IPS DF 6.9 (cell line): Measurements from ENCODE around the gene PRSS1.

Experiments used
- DNase-seq: peaks from one replicate; pipeline ENCODE4 v3.0.0-alpha.2; 2013; ENCODE audit warnings: low read depth, low spot score
- H3K27ac ChIP-seq: one replicate; pipeline ENCODE4 v1.5.1; 2013; ENCODE audit warnings: low read length, control low read depth
- H3K27me3 ChIP-seq: 2 replicates; pipeline ENCODE4 v1.6.1; 2013; ENCODE audit warnings: mild to moderate bottlenecking, low read length; ENCODE audit not compliant: control insufficient read depth, insufficient read depth
- H3K36me3 ChIP-seq: 2 replicates; pipeline ENCODE4 v1.6.1; 2013; ENCODE audit warnings: low read length; ENCODE audit not compliant: control insufficient read depth, insufficient read depth
- H3K4me1 ChIP-seq: 2 replicates; pipeline ENCODE4 v1.6.1; 2013; ENCODE audit warnings: low read length; ENCODE audit not compliant: control insufficient read depth, insufficient read depth
- H3K4me3 ChIP-seq: 2 replicates; pipeline ENCODE4 v1.5.1; 2013; ENCODE audit warnings: mild to moderate bottlenecking, low read length
- H3K9me3 ChIP-seq: 2 replicates; pipeline ENCODE4 v1.6.1; 2013; ENCODE audit warnings: low read length, inconsistent platforms; ENCODE audit not compliant: control insufficient read depth, insufficient read depth
- WGBS: extraction: QIAGEN DNeasy Blood & Tissue Kit; methylation state at CpG from one replicate; pipeline ENCODE4 v1.1.7; 2013; ENCODE audit warnings: mixed read lengths, missing lambda C conversion rate; ENCODE audit not compliant: insufficient read length, insufficient coverage; 5-methylcytosine and 5-hydroxymethylcytosine counted together

Gene PRSS1

DNA sequence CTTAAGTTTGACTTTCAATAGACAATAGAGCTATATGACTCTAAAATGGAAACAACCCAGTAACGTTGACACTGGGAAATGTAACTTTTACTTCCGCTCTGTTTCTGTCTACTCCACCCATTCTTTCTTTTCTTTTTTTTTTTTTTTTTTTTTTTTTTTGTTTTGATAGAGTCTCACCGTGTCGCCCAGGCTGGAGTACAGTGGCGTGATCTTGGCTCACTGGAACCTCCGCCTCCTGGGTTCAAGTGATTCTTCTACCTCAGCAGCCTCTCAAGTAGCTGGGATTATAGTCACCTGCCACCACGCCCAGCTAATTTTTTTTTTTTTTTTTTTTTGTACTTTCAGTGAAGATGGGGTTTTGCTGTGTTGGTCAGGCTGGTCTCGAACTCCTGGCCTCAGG lies 35.4 kb downstream of the PRSS1 start:
- H3K27me3 ChIP-seq = no peaks in the 10 kb centered on the region
- H3K9me3 ChIP-seq = no peaks in the 10 kb centered on the region
- WGBS = no CpG with 5 or more reads among the region's 8 CpGs
- H3K4me3 ChIP-seq = no peak overlapping the region
- H3K4me1 ChIP-seq = no peaks in the 10 kb centered on the region
- DNase-seq = no peak
- no peak overlapping the region for H3K27ac ChIP-seq
- no peaks in the 10 kb centered on the region for H3K36me3 ChIP-seq

DNA sequence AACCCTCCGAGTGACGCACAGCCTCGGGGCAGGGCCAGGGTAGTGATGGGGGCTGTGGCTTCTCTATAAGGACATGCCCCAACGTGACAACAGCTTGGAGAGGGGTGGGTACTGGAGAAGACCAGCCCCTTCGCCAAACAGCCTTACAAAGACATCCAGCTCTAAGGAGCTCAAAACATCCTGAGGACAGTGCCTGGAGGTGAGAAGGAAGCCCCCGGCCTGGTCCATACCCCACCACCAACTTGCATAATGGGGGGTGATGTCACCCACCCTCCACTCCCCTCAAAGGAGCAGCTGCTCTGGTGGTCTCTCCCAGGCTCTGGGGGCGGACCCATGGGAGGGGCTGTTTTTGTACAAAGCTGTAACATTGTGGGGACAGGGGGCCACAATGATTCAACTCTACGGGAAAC lies 36.6 kb downstream of the PRSS1 start:
- H3K27me3 ChIP-seq = no peaks in the 10 kb centered on the region
- DNase-seq = no peak
- H3K27ac ChIP-seq = no peak overlapping the region
- H3K9me3 ChIP-seq = no peaks in the 10 kb centered on the region
- no peaks in the 10 kb centered on the region for H3K4me1 ChIP-seq
- no peak overlapping the region for H3K4me3 ChIP-seq
- no peaks in the 10 kb centered on the region for H3K36me3 ChIP-seq
- WGBS = no CpG with 5 or more reads among the region's 8 CpGs

DNA sequence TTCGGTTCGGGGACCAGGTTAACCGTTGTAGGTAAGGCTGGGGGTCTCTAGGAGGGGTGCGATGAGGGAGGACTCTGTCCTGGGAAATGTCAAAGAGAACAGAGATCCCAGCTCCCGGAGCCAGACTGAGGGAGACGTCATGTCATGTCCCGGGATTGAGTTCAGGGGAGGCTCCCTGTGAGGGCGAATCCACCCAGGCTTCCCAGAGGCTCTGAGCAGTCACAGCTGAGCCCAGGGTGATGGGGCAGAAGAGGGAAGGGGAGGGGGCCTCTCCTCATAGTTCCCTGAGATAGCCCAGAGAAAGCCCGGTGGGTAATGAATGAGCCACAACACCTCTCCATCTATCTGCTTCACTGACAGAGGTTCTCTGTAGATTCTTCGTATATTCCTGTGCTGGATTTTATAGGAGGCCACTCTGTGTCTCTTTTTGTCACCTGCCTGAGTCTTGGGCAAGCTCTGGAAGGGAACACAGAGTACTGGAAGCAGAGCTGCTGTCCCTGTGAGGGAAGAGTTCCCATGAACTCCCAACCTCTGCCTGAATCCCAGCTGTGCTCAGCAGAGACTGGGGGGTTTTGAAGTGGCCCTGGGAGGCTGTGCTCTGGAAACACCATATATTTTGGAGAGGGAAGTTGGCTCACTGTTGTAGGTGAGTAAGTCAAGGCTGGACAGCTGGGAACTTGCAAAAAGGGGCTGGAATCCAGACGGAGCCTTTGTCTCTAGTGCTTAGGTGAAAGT lies 37.9 kb downstream of the PRSS1 start:
- no peak overlapping the region for H3K4me3 ChIP-seq
- no peaks in the 10 kb centered on the region for H3K36me3 ChIP-seq
- H3K27me3 ChIP-seq = no peaks in the 10 kb centered on the region
- DNase-seq = no peak
- H3K4me1 ChIP-seq = no peaks in the 10 kb centered on the region
- H3K27ac ChIP-seq = no peak overlapping the region
- no peaks in the 10 kb centered on the region for H3K9me3 ChIP-seq
- no CpG with 5 or more reads among the region's 11 CpGs for WGBS

DNA sequence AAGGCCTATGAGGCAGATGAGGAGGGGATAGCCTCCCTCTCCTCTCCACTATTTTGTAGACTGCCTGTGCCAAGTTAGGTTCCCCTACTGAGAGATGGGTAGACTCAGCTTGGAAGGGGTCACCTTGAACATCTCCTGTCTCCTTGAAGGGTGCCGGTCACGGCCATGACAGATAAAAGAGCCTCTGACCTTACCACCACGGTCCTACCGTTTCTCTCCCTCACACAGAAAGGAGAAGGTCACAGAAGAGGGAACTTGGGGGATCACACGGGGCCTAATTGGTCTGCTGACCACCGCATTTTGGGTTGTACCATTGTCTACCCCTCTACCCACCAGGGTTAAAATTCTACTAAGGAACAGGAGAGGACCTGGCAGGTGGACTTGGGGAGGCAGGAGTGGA lies 38.5 kb downstream of the PRSS1 start:
- H3K27me3 ChIP-seq = no peaks in the 10 kb centered on the region
- no peak overlapping the region for H3K4me3 ChIP-seq
- H3K27ac ChIP-seq = no peak overlapping the region
- no peak for DNase-seq
- no peaks in the 10 kb centered on the region for H3K4me1 ChIP-seq
- WGBS = no CpG with 5 or more reads among the region's 6 CpGs
- no peaks in the 10 kb centered on the region for H3K9me3 ChIP-seq
- H3K36me3 ChIP-seq = no peaks in the 10 kb centered on the region

DNA sequence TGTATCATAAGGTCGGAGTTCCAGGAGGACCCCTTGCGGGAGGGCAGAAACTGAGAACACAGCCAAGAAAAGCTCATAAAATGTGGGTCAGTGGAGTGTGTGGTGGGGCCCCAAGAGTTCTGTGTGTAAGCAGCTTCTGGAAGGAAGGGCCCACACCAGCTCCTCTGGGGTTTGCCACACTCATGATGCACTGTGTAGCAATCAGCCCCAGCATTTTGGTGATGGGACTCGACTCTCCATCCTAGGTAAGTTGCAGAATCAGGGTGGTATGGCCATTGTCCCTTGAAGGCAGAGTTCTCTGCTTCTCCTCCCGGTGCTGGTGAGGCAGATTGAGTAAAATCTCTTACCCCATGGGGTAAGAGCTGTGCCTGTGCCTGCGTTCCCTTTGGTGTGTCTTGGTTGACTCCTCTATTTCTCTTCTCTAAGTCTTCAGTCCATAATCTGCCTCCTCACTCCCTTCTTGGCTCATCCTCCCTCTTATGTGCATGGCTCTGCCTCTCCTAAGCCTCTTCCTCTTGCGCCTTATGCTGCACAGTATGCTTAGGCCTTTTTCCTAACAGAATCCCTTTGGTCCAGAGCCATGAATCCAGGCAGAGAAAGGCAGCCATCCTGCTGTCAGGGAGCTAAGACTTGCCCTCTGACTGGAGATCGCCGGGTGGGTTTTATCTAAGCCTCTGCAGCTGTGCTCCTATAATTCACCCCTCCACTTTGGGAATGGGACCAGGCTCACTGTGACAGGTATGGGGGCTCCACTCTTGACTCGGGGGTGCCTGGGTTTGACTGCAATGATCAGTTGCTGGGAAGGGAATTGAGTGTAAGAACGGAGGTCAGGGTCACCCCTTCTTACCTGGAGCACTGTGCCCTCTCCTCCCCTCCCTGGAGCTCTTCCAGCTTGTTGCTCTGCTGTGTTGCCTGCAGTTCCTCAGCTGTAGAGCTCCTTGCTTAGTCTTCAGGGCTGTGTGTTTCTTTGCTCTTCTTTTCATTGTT lies 39.3 kb downstream of the PRSS1 start:
- DNase-seq = no peak
- H3K4me1 ChIP-seq = no peaks in the 10 kb centered on the region
- no peak overlapping the region for H3K27ac ChIP-seq
- no peaks in the 10 kb centered on the region for H3K9me3 ChIP-seq
- no peaks in the 10 kb centered on the region for H3K27me3 ChIP-seq
- H3K4me3 ChIP-seq = no peak overlapping the region
- H3K36me3 ChIP-seq = no peaks in the 10 kb centered on the region
- WGBS = no CpG with 5 or more reads among the region's 10 CpGs

DNA sequence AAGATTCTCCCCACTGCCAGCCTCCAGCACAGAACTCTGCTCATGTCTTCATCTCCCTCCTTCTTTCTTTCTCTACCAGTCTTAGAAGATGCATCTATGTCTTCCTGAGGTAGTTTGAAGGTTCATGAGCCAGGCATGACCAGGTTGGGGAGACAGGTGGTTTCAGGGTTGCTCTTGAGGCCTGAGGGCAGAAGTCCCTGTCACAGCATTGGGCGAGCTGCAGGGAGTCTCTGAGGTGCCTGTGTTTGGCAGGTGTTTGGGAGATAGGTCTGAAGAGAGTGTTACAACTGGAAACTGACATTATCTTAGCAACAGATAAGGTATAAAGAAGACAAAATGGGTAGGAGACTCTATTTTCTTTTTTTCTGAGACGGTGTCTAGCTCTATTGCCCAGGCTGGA lies 40.2 kb downstream of the PRSS1 start:
- no peaks in the 10 kb centered on the region for H3K36me3 ChIP-seq
- no peaks in the 10 kb centered on the region; the same call in 1 of the 2 replicates for H3K4me1 ChIP-seq
- no peak for DNase-seq
- H3K27ac ChIP-seq = no peak overlapping the region
- no CpG with 5 or more reads among the region's 2 CpGs for WGBS
- no peaks in the 10 kb centered on the region for H3K9me3 ChIP-seq
- no peak overlapping the region for H3K4me3 ChIP-seq
- H3K27me3 ChIP-seq = no peaks in the 10 kb centered on the region

DNA sequence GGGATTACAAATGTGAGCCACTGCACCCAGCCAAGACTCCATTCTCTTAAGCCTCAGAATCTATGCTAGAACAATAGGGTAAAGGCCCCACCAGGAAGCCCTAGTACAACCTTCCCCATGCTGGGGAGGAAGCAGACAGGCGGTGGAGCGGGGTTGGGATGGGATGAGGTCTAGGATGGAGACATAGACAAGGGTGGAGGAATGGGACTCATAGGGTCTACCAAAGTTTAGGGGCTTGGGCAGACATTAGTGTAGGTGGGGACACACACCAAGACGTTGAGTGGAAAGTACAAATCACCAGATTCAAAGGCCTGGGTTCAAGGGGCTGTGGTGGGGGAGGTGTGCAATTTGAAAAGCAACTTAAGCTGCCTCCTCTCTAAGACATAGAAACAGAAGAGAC lies 40.8 kb downstream of the PRSS1 start:
- no peak for DNase-seq
- no peak overlapping the region for H3K4me3 ChIP-seq
- no peaks in the 10 kb centered on the region for H3K9me3 ChIP-seq
- no peaks in the 10 kb centered on the region for H3K36me3 ChIP-seq
- peaks cover 2% of the 10 kb centered on the region; the same call in 1 of the 2 replicates for H3K4me1 ChIP-seq
- WGBS = no CpG with 5 or more reads among the region's 3 CpGs
- H3K27me3 ChIP-seq = no peaks in the 10 kb centered on the region
- no peak overlapping the region for H3K27ac ChIP-seq

DNA sequence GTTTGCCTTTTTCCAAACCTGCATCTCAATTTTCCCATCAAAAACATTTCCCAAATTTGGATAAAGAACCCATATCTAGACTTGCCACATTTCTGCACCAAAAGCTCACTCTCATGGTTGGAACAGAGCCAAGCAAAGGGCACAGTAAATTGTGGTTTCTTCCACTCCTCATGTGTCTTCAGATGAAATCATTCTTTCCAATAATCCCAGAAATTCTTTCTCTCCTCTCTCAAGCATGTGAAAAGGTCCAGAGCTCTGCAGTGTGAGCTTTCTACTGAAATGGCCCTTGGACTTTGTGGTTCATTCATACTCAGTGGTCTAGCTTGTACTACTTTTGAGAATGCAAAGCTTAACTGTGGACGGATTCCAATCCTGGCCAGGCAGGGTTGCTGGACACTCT lies 41.3 kb downstream of the PRSS1 start:
- H3K36me3 ChIP-seq = no peaks in the 10 kb centered on the region
- H3K9me3 ChIP-seq = no peaks in the 10 kb centered on the region
- no peak overlapping the region for H3K27ac ChIP-seq
- no peaks in the 10 kb centered on the region for H3K27me3 ChIP-seq
- no CpG with 5 or more reads among the region's 1 CpG for WGBS
- peaks cover 2% of the 10 kb centered on the region; the same call in 1 of the 2 replicates for H3K4me1 ChIP-seq
- DNase-seq = no peak
- no peak overlapping the region for H3K4me3 ChIP-seq

DNA sequence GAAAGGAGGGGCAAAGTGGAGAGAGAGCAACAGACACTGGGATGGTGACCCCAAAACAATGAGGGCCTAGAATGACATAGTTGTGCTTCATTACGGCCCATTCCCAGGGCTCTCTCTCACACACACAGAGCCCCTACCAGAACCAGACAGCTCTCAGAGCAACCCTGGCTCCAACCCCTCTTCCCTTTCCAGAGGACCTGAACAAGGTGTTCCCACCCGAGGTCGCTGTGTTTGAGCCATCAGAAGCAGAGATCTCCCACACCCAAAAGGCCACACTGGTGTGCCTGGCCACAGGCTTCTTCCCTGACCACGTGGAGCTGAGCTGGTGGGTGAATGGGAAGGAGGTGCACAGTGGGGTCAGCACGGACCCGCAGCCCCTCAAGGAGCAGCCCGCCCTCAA lies 42.2 kb downstream of the PRSS1 start:
- Histone ChIP-seq H3K27ac (no peak overlapping the region), H3K4me3 (no peak overlapping the region), H3K27me3 (peaks cover 5% of the 10 kb centered on the region; the same call in 1 of the 2 replicates), H3K9me3 (no peaks in the 10 kb centered on the region), H3K36me3 (no peaks in the 10 kb centered on the region), H3K4me1 (peaks cover 4% of the 10 kb centered on the region; the same call in 1 of the 2 replicates)
- WGBS = no CpG with 5 or more reads among the region's 7 CpGs
- DNase-seq = no peak

DNA sequence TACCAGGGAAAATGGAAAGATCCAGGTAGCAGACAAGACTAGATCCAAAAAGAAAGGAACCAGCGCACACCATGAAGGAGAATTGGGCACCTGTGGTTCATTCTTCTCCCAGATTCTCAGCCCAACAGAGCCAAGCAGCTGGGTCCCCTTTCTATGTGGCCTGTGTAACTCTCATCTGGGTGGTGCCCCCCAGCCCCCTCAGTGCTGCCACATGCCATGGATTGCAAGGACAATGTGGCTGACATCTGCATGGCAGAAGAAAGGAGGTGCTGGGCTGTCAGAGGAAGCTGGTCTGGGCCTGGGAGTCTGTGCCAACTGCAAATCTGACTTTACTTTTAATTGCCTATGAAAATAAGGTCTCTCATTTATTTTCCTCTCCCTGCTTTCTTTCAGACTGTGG lies 42.9 kb downstream of the PRSS1 start:
- Histone ChIP-seq H3K27ac (no peak overlapping the region), H3K9me3 (no peaks in the 10 kb centered on the region), H3K4me1 (peaks cover 4% of the 10 kb centered on the region; the same call in 1 of the 2 replicates), H3K36me3 (no peaks in the 10 kb centered on the region), H3K4me3 (no peak overlapping the region), H3K27me3 (peaks cover 5% of the 10 kb centered on the region; the same call in 1 of the 2 replicates)
- no peak for DNase-seq
- WGBS = no CpG with 5 or more reads among the region's 1 CpG
